ENCODE results near the gene RGS3.

The RGS3 gene

DNA sequence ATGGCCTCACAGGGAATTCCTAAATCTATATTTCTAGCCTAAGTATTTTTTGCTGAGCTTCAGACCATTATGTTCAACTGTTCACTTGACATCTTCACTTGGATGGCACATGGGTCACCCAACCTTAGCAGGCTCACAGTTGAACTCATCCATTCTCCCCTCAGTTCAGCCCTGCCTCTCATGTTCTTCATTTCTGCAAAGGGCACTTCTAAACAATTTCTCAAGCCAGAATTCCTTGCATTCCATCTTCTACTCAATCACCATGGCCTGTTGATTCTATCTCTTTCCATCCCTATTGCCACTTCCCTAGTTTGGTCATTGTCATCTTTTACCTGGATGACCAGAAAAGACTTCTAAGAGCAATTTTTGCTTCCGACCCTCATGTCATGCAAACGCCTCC is 7.3 kb upstream of the RGS3 start:
- no peak overlapping the region for H3K4me3 ChIP-seq (ENCODE audit: low read depth, low read length)
- DNase-seq: no peak
- no peaks in the 10 kb centered on the region for H3K36me3 ChIP-seq (replicated peaks)
- no peak overlapping the region for H3K27ac ChIP-seq
- no peaks in the 10 kb centered on the region for H3K27me3 ChIP-seq (replicated peaks)
- TF ChIP-seq, protein P1, sequence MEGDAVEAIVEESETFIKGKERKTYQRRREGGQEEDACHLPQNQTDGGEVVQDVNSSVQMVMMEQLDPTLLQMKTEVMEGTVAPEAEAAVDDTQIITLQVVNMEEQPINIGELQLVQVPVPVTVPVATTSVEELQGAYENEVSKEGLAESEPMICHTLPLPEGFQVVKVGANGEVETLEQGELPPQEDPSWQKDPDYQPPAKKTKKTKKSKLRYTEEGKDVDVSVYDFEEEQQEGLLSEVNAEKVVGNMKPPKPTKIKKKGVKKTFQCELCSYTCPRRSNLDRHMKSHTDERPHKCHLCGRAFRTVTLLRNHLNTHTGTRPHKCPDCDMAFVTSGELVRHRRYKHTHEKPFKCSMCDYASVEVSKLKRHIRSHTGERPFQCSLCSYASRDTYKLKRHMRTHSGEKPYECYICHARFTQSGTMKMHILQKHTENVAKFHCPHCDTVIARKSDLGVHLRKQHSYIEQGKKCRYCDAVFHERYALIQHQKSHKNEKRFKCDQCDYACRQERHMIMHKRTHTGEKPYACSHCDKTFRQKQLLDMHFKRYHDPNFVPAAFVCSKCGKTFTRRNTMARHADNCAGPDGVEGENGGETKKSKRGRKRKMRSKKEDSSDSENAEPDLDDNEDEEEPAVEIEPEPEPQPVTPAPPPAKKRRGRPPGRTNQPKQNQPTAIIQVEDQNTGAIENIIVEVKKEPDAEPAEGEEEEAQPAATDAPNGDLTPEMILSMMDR (IDR thresholded peaks at IDR 0.05; ENCODE audit: low read depth, low read length, missing control alignments): no peak
- in situ Hi-C loops (cut with HindIII; ENCODE audit: low pct_ligation_motif_present, low sequenced_read_pairs): no loop called here

DNA sequence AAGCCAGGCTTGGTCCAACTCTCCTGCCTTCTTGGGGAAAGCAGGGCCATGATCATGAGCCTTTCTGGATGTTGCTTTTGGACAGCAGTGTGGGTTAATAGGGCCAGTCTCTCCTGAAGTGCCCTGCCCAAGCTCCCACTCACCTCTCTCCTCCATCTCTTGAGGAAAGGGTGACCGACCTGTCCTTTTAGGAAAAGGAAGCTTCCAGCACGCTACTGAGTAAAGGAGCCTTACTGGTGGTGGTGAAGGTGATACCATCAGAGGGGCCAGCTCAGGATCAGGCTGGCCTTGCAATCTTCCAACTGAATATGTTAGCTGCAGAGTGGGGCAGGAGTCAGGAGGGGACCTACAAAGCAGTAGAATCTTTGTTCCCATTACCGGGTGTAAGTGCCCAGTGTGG is 2.2 kb upstream of the RGS3 start:
- no peak overlapping the region for H3K4me3 ChIP-seq (ENCODE audit: low read depth, low read length)
- DNase-seq: no peak
- H3K27ac ChIP-seq: no peak overlapping the region
- in situ Hi-C loops (cut with HindIII; ENCODE audit: low pct_ligation_motif_present, low sequenced_read_pairs): no loop called here
- peaks cover 7% of the 10 kb centered on the region for H3K27me3 ChIP-seq (replicated peaks)
- TF ChIP-seq, protein P1 (IDR thresholded peaks at IDR 0.05; ENCODE audit: low read depth, low read length, missing control alignments): no peak
- H3K36me3 ChIP-seq (replicated peaks): no peaks in the 10 kb centered on the region

DNA sequence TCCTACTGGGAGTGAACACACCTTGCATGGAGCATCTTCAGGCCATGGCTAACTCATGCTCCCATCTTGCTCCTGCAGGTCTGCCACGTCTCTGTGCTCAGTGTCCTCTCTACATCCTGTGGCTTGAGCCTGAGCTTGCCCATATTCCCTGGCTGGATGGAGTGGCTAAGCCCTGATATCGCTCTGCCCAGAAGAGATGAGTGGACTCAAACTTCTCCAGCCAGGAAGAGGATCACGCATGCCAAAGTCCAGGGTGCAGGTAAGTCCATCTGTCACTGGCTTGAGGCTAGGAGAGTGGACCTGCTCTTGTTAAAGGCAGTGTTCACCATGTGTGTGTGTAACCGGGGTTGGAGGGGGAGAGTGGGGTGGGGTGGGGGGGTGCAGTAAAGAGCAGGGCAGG is 1.6 kb upstream of the RGS3 start:
- Histone ChIP-seq H3K27ac (no peak overlapping the region), H3K36me3 (replicated peaks) (no peaks in the 10 kb centered on the region), H3K4me3 (ENCODE audit: low read depth, low read length) (no peak overlapping the region), H3K27me3 (replicated peaks) (peaks cover 7% of the 10 kb centered on the region)
- in situ Hi-C loops (cut with HindIII; ENCODE audit: low pct_ligation_motif_present, low sequenced_read_pairs): no loop called here
- TF ChIP-seq, protein P1 (IDR thresholded peaks at IDR 0.05; ENCODE audit: low read depth, low read length, missing control alignments): no peak
- no peak for DNase-seq

DNA sequence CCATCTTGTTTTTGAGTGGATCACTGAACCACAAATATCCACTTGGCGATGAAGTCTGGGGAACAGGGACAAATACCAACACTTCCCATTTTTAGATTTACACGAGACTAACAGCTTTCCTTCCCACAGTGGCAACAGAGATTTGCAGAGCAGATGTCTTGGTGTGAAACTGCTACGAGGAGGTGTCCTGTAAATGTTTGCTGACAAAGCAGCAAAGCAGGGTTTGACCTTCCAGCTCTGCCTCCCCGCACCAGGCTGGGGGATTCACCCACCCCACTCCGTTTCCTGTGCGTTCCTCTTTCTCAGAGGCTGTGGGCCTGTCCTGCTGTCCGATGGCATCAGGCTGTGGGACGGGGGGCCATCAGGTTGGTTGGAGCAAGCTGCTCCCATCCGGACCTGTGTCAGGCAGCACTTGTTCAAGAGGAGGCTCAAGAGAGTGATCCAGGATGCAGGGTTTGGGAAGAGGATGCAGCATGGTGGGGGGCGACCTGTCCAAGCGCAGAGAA is 693 bp upstream of the RGS3 start:
- TF ChIP-seq, protein P1 (IDR thresholded peaks at IDR 0.05; ENCODE audit: low read depth, low read length, missing control alignments): no peak
- H3K36me3 ChIP-seq (replicated peaks): no peaks in the 10 kb centered on the region
- H3K27me3 ChIP-seq (replicated peaks): peaks cover 7% of the 10 kb centered on the region
- in situ Hi-C loops (cut with HindIII; ENCODE audit: low pct_ligation_motif_present, low sequenced_read_pairs): no loop called here
- no peak for DNase-seq
- H3K27ac ChIP-seq: no peak overlapping the region
- H3K4me3 ChIP-seq (ENCODE audit: low read depth, low read length): no peak overlapping the region

DNA sequence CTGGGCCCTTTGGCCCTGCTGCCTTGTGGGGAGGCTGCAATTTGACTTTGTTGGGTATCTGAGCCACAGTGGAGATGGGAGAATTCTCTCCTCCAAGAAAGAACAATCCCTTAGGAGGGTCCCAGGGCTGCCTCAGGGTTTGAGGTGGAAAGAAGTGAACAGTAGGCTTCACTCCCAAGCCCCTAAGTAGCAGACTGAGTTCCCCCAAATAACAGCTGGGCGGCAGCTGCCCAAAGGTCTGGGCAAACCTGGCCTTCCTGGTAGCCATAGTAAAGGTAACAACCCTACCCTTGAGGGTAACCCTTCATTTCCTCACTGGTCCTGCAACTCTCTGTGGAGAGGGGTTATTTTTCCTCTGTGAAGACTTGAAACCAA is 746 bp downstream of the RGS3 start:
- Histone ChIP-seq H3K4me3 (ENCODE audit: low read depth, low read length) (no peak overlapping the region), H3K27ac (no peak overlapping the region), H3K36me3 (replicated peaks) (no peaks in the 10 kb centered on the region), H3K27me3 (replicated peaks) (peaks cover 7% of the 10 kb centered on the region)
- in situ Hi-C loops (cut with HindIII; ENCODE audit: low pct_ligation_motif_present, low sequenced_read_pairs): no loop called here
- TF ChIP-seq, protein P1 (IDR thresholded peaks at IDR 0.05; ENCODE audit: low read depth, low read length, missing control alignments): no peak
- no peak for DNase-seq

DNA sequence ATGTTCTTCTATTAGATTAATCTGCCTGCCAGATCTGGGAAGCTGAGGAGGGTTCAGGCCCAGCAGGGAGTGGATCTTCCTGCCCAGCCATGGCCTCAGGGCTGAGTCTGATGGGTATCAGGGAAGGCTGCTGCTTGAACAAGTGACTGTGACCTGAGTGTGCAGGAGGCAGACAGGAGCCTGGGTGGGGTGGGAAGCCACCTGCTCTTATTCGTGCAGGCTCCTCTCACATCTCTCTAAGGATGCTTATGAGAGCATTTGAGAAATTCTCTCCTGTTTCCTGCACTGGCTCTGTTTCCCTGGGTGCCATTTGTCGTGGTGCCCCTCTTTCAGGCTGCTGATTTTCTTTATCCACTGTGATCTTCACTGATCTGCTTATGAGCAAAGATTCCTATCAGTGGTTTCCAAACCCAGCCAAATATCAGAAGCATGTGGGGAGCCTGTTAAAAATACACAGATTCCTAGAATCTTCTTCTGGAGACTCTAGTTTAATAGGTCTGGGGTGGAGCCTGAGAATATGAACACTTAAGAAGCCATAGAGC is 2.1 kb downstream of the RGS3 start:
- no peak for DNase-seq
- H3K27ac ChIP-seq: no peak overlapping the region

More for the DNA sequence above, 2.1 kb downstream of the RGS3 start:
- Histone ChIP-seq H3K36me3 (replicated peaks) (no peaks in the 10 kb centered on the region), H3K27me3 (replicated peaks) (peaks cover 7% of the 10 kb centered on the region), H3K4me3 (ENCODE audit: low read depth, low read length) (no peak overlapping the region)
- TF ChIP-seq, protein P1 (IDR thresholded peaks at IDR 0.05; ENCODE audit: low read depth, low read length, missing control alignments): no peak
- in situ Hi-C loops (cut with HindIII; ENCODE audit: low pct_ligation_motif_present, low sequenced_read_pairs): no loop called here

All from brain microvascular endothelial cell (primary cell).